ENCODE results near the gene PRSS27.

DNA sequence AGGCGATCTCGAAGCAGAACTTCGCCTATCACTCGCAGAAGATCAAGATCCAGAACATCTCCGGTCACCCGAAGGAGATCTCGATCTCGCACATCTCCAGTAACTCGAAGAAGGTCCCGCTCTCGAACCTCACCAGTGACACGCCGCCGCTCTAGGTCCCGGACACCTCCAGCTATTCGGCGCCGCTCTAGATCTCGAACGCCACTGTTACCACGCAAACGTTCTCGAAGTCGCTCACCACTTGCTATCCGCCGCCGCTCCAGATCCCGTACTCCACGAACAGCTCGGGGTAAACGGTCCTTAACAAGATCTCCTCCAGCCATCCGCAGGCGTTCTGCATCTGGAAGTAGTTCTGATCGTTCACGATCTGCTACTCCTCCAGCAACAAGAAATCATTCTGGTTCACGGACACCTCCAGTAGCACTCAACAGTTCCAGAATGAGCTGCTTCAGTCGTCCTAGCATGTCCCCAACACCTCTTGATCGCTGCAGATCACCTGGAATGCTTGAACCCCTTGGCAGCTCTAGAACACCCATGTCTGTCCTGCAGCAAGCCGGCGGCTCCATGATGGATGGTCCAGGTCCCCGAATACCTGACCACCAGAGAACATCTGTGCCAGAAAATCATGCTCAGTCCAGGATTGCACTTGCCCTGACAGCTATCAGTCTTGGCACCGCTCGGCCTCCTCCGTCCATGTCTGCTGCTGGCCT, 46.6 kb upstream of the PRSS27 start:
- TF ChIP-seq GATA2 (IDR thresholded peaks at IDR 0.05; ENCODE audit: low read depth, low read length), result no peak
- TF ChIP-seq GATA3 (IDR thresholded peaks at IDR 0.05; ENCODE audit: low read depth, low read length), result no peak
